GM12865 (cell line): ENCODE data around the gene DCAF12.

Experiments
- DNase-seq: peaks from one replicate; pipeline ENCODE4 v3.0.0; 2010; ENCODE audit warnings: low read depth
- H3K4me3 ChIP-seq: 2 replicates; pipeline ENCODE4 v1.5.1; 2011; ENCODE audit warnings: mild to moderate bottlenecking, low read depth, low read length, control low read depth
- CTCF ChIP-seq: IDR thresholded peaks from 2 replicates; pipeline ENCODE4 v1.5.1; 2011; ENCODE audit warnings: low read length, control low read depth, low read depth, inconsistent platforms; ENCODE audit not compliant: insufficient read depth; ENCODE audit errors: missing control alignments

DCAF12 gene

DNA sequence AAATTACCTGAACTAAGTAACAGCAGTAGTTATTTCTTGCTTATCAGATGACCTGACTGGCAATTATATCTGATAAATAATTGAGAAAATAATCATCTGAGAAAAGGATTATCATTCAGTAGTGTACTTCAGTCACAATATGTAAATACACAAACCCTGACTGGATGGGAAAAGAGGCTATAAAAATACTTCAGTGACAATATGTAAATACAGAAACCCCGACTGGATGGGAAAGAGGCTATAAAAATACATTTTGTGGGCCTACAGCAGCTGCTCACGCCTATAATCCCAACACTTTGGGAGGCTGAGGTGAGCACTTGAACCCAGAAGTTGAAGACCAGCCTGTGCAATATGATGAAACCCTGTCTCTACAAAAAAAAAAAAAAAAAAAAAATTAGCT lies 88.9 kb downstream of the DCAF12 start:
- no peak for TF ChIP-seq CTCF
- no peak for DNase-seq
- no peak overlapping the region for H3K4me3 ChIP-seq

GRCh38 chr9:34036625-34037024 lies 89.9 kb downstream of the DCAF12 start:
- H3K4me3 ChIP-seq: no peak overlapping the region
- DNase-seq: no peak
- TF ChIP-seq CTCF: no peak
